ENCODE results near the gene PIMREG.
"Not testable (repeated sequence)": the region's sequence is repeated elsewhere in the genome, so short reads cannot be mapped to it uniquely, and the experiment has no call there.

PIMREG gene

GRCh38 chr17:6477831-6478383 lies 33.7 kb downstream of the PIMREG start:
- no peak for DNase-seq (ENCODE audit: low read depth in 2 of 2, low spot score in 1 of 2)

GRCh38 chr17:6478486-6478885 lies 34.2 kb downstream of the PIMREG start:
- no peak for DNase-seq (ENCODE audit: low read depth in 2 of 2, low spot score in 1 of 2)

GRCh38 chr17:6479622-6480302 lies 35.5 kb downstream of the PIMREG start:
- no peak for DNase-seq (ENCODE audit: low read depth in 2 of 2, low spot score in 1 of 2)

- DNase-seq (ENCODE audit: low read depth in 2 of 2, low spot score in 1 of 2) = no peak
Observed at GRCh38 chr17:6480303-6480675, 36.0 kb downstream of the PIMREG start.

- no peak for DNase-seq (ENCODE audit: low read depth in 2 of 2, low spot score in 1 of 2)
Observed at GRCh38 chr17:6482105-6482455, 37.8 kb downstream of the PIMREG start.

GRCh38 chr17:6482796-6483195 lies 38.5 kb downstream of the PIMREG start:
- not testable (repeated sequence) for DNase-seq (ENCODE audit: low read depth in 2 of 2, low spot score in 1 of 2)

- no peak for DNase-seq (ENCODE audit: low read depth in 2 of 2, low spot score in 1 of 2)
Observed at GRCh38 chr17:6483507-6483906, 39.3 kb downstream of the PIMREG start.

- DNase-seq (ENCODE audit: low read depth in 2 of 2, low spot score in 1 of 2) = no peak
Observed at GRCh38 chr17:6485646-6486412, 41.6 kb downstream of the PIMREG start.

GRCh38 chr17:6487251-6488007 lies 43.2 kb downstream of the PIMREG start:
- DNase-seq (ENCODE audit: low read depth in 2 of 2, low spot score in 1 of 2) = no peak

GRCh38 chr17:6488008-6488539 lies 43.8 kb downstream of the PIMREG start:
- no peak for DNase-seq (ENCODE audit: low read depth in 2 of 2, low spot score in 1 of 2)

GRCh38 chr17:6489016-6489550 lies 44.8 kb downstream of the PIMREG start:
- no peak for DNase-seq (ENCODE audit: low read depth in 2 of 2, low spot score in 1 of 2)

GRCh38 chr17:6491071-6491700 lies 46.9 kb downstream of the PIMREG start:
- no peak for DNase-seq (ENCODE audit: low read depth in 2 of 2, low spot score in 1 of 2)

- no peak for DNase-seq (ENCODE audit: low read depth in 2 of 2, low spot score in 1 of 2)
Observed at GRCh38 chr17:6492892-6493674, 48.8 kb downstream of the PIMREG start.

- DNase-seq (ENCODE audit: low read depth in 2 of 2, low spot score in 1 of 2) = no peak
Observed at GRCh38 chr17:6494239-6494941, 50.1 kb downstream of the PIMREG start.

- DNase-seq (ENCODE audit: low read depth in 2 of 2, low spot score in 1 of 2) = no peak
Observed at GRCh38 chr17:6495450-6496115, 51.3 kb downstream of the PIMREG start.

- no peak for DNase-seq (ENCODE audit: low read depth in 2 of 2, low spot score in 1 of 2)
Observed at GRCh38 chr17:6496116-6496481, 51.8 kb downstream of the PIMREG start.

GRCh38 chr17:6496640-6497441 lies 52.6 kb downstream of the PIMREG start:
- no peak for DNase-seq (ENCODE audit: low read depth in 2 of 2, low spot score in 1 of 2)

Measured in stimulated activated CD8-positive, alpha-beta memory T cell treated with anti-CD3 and anti-CD28 coated beads, Interleukin-4, amount 100 ng/mL, for 4 hours (primary cell).